ENCODE results near the gene TNFRSF11A.

TNFRSF11A gene

GRCh38 chr18:62368100-62368499, 43.0 kb downstream of the TNFRSF11A start:
- TF ChIP-seq CTCF (IDR thresholded peaks at IDR 0.05) = no peak

- TF ChIP-seq CTCF (IDR thresholded peaks at IDR 0.05) = no peak
These were observed 44.1 kb downstream of the TNFRSF11A start for GRCh38 chr18:62369129-62369644.

GRCh38 chr18:62370366-62370765, 45.3 kb downstream of the TNFRSF11A start:
- no peak for TF ChIP-seq CTCF (IDR thresholded peaks at IDR 0.05)

- TF ChIP-seq CTCF (IDR thresholded peaks at IDR 0.05) = no peak
These were observed 46.3 kb downstream of the TNFRSF11A start for GRCh38 chr18:62371436-62371835.

- TF ChIP-seq CTCF (IDR thresholded peaks at IDR 0.05) = no peak
These were observed 47.0 kb downstream of the TNFRSF11A start for GRCh38 chr18:62372156-62372555.

GRCh38 chr18:62372882-62373281, 47.8 kb downstream of the TNFRSF11A start:
- TF ChIP-seq CTCF (IDR thresholded peaks at IDR 0.05) = no peak

GRCh38 chr18:62374410-62374965, 49.4 kb downstream of the TNFRSF11A start:
- TF ChIP-seq CTCF (IDR thresholded peaks at IDR 0.05) = no peak

Measured in LNCAP (cell line).